Tibial nerve (tissue), 4 donors: Measurements from ENCODE around the gene ABCB11. TPM values are rescaled to one million over a fixed set of nuclear protein-coding genes. Genes with fewer than 3 reads are reported as not detected.

Experiments used
- DNase-seq, 2 donors: peaks; one replicate each; pipeline ENCODE4 v3.0.0-alpha.2; 2019; ENCODE audit warnings: low spot score in 2 of 2
- H3K27ac ChIP-seq, 4 donors: fragments of 200-600 bp; sonication (generic) in 3 of 4; one replicate each; pipeline ENCODE4 v1.5.1; 2017 to 2019; ENCODE audit warnings: mild to moderate bottlenecking in 1 of 4
- H3K27me3 ChIP-seq, 2 donors: fragments of 200-600 bp; sonication (generic) in 1 of 2; one replicate each; pipeline versions ENCODE4 v1.5.1 to v1.6.0; 2017 to 2019
- H3K36me3 ChIP-seq, 3 donors: fragments of 200-600 bp; sonication (generic); one replicate each; pipeline ENCODE4 v1.5.1; 2018 to 2019
- H3K4me1 ChIP-seq, 4 donors: fragments of 200-600 bp; sonication (generic) in 3 of 4; one replicate each; pipeline ENCODE4 v1.5.1; 2017 to 2019
- H3K4me3 ChIP-seq, 4 donors: fragments of 200-600 bp; sonication (generic) in 3 of 4; one replicate each; pipeline ENCODE4 v1.5.1; 2017 to 2019; ENCODE audit warnings: mild to moderate bottlenecking in 1 of 4, moderate library complexity in 1 of 4
- H3K9me3 ChIP-seq, 4 donors: fragments of 200-600 bp; sonication (generic) in 3 of 4; one replicate each; pipeline ENCODE4 v1.5.1; 2017 to 2019
- CTCF ChIP-seq, 5 experiments: fragments of 200-600 bp in 3 of 5; fragments of 450-650 bp in 2 of 5; sonication (generic) in 3 of 5; IDR thresholded peaks; one replicate each; pipeline ENCODE4 v1.5.1; 2016 to 2019; ENCODE audit warnings: antibody characterized with exemption in 5 of 5, mild to moderate bottlenecking in 3 of 5, moderate library complexity in 2 of 5
- EP300 ChIP-seq, 2 donors: sonication (generic); formaldehyde crosslinking; IDR thresholded peaks; one replicate each; pipeline ENCODE4 v1.6.1; 2017; ENCODE audit warnings: antibody characterized with exemption in 2 of 2, mild to moderate bottlenecking in 1 of 2
- POLR2A ChIP-seq, 2 donors: fragments of 450-650 bp; IDR thresholded peaks; one replicate each; pipeline ENCODE4 v1.6.1; 2017; ENCODE audit warnings: antibody characterized with exemption in 2 of 2, mild to moderate bottlenecking in 2 of 2, moderate library complexity in 2 of 2
- WGBS, 2 donors: methylation state at CpG; one replicate each; pipeline ENCODE4 v1.1.5; 2018; 5-methylcytosine and 5-hydroxymethylcytosine counted together
- total RNA-seq, 4 donors: library from RNA; depleted of rRNA; stranded (reverse); fragments of >200 nt; gene quantifications; one replicate each; pipeline ENCODE4 v1.1.0, GENCODE V29; 2016

ABCB11 gene
- total RNA-seq, 4 donors from 2014 or later = 0.30 to 0.63 (median 0.39) TPM; not detected in 1

- H3K9me3 ChIP-seq = peaks cover 0 to 7% (median 0%) of the 10 kb centered on the region in 4 donors
- no peaks in the 10 kb centered on the region for H3K27me3 ChIP-seq
- WGBS, 2 donors = 75 to 85% methylated on average over 1 of the region's 1 CpG
- H3K27ac ChIP-seq = no peak overlapping the region
- no peak for DNase-seq
- no peak overlapping the region for H3K4me3 ChIP-seq
- TF ChIP-seq POLR2A (IDR thresholded peaks at IDR 0.05) = no peak
- no peak for TF ChIP-seq EP300 (IDR thresholded peaks at IDR 0.05)
- no peak for TF ChIP-seq CTCF (IDR thresholded peaks at IDR 0.05)
- no peaks in the 10 kb centered on the region for H3K36me3 ChIP-seq
- H3K4me1 ChIP-seq = no peaks in the 10 kb centered on the region
Observed at GRCh38 chr2:168952424-168952823, 78.7 kb downstream of the ABCB11 start.

GRCh38 chr2:168951871-168952270 lies 79.3 kb downstream of the ABCB11 start:
- TF ChIP-seq EP300 (IDR thresholded peaks at IDR 0.05) (no peak), POLR2A (IDR thresholded peaks at IDR 0.05) (no peak), CTCF (IDR thresholded peaks at IDR 0.05) (no peak)
- Histone ChIP-seq H3K27me3 (no peaks in the 10 kb centered on the region), H3K36me3 (no peaks in the 10 kb centered on the region), H3K4me1 (no peaks in the 10 kb centered on the region), H3K9me3 (peaks cover 0 to 7% (median 0%) of the 10 kb centered on the region in 4 donors), H3K4me3 (no peak overlapping the region), H3K27ac (no peak overlapping the region)
- 85 to 88% methylated on average over 1 of the region's 1 CpG for WGBS, 2 donors
- DNase-seq = no peak

- H3K4me1 ChIP-seq = no peaks in the 10 kb centered on the region
- no peak overlapping the region for H3K4me3 ChIP-seq
- no peaks in the 10 kb centered on the region for H3K27me3 ChIP-seq
- no peaks in the 10 kb centered on the region for H3K36me3 ChIP-seq
- DNase-seq = no peak
- H3K9me3 ChIP-seq = peaks cover 0 to 7% (median 0%) of the 10 kb centered on the region in 4 donors
- TF ChIP-seq CTCF (IDR thresholded peaks at IDR 0.05) = no peak
- TF ChIP-seq EP300 (IDR thresholded peaks at IDR 0.05) = no peak
- TF ChIP-seq POLR2A (IDR thresholded peaks at IDR 0.05) = no peak
- 94 to 100% methylated on average over 1 of the region's 1 CpG for WGBS, 2 donors
- no peak overlapping the region for H3K27ac ChIP-seq
Observed at GRCh38 chr2:168949324-168949723, 81.8 kb downstream of the ABCB11 start.

- peak in 2 of 5 experiments; percentile 16 to 29 for TF ChIP-seq CTCF (IDR thresholded peaks at IDR 0.05)
- TF ChIP-seq EP300 (IDR thresholded peaks at IDR 0.05) = no peak
- peaks cover 0 to 7% (median 0%) of the 10 kb centered on the region in 4 donors for H3K9me3 ChIP-seq
- no peaks in the 10 kb centered on the region for H3K36me3 ChIP-seq
- 58 to 60% methylated on average over 6 of the region's 6 CpGs for WGBS, 2 donors
- H3K4me3 ChIP-seq = no peak overlapping the region
- H3K4me1 ChIP-seq = no peaks in the 10 kb centered on the region
- DNase-seq = no peak
- no peak overlapping the region for H3K27ac ChIP-seq
- H3K27me3 ChIP-seq = no peaks in the 10 kb centered on the region
Observed at GRCh38 chr2:168948621-168949212, 82.4 kb downstream of the ABCB11 start.

- TF ChIP-seq POLR2A (IDR thresholded peaks at IDR 0.05) = no peak
- no peak for TF ChIP-seq EP300 (IDR thresholded peaks at IDR 0.05)
- TF ChIP-seq CTCF (IDR thresholded peaks at IDR 0.05) = no peak
- Histone ChIP-seq H3K27me3 (no peaks in the 10 kb centered on the region), H3K4me3 (no peak overlapping the region), H3K9me3 (no peaks in the 10 kb centered on the region), H3K27ac (no peak overlapping the region), H3K36me3 (no peaks in the 10 kb centered on the region), H3K4me1 (no peaks in the 10 kb centered on the region)
- no peak for DNase-seq
- WGBS, 2 donors = 35 to 60% methylated on average over 4 of the region's 4 CpGs
Observed at GRCh38 chr2:168945508-168945907, 85.6 kb downstream of the ABCB11 start.
